Measurements from ENCODE around the gene CAPRIN2.

Gene CAPRIN2

DNA sequence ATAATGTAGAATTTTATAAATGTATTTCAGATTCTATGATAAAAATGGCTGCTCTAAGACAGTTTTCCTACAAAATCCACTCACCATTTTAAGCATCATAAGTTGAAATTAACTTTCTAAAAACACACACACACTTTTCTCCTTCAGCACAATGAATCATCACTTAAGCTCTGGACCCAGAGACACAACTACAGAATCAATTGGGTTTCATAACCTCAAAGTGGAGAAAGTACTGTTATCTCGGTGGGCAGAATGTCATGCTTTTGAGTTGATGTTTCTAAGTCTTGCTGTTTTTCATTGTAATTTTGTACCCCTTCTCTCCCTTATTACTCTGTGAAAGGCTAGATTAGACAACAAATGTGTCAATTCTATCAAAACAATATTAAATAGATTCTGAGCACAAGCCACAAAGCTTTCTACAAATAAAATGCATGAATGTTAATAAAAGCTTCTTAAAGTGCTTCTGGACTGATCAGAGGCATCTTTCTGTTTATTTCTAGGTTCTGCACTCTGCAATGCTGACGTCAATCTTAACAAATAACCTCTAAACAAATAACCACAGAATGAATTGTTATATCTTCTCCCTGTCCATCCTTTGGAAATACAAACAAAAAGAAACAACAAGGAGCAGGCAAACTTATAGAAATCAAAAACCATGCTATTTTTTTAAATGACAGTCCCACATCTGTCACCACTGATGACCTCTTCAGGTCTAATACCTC lies 67.3 kb downstream of the CAPRIN2 start:
- Histone ChIP-seq H3K4me3 (no peak overlapping the region), H3K27ac (no peak overlapping the region)
- no peak for DNase-seq (ENCODE audit: low spot score)
- TF ChIP-seq, protein P1, sequence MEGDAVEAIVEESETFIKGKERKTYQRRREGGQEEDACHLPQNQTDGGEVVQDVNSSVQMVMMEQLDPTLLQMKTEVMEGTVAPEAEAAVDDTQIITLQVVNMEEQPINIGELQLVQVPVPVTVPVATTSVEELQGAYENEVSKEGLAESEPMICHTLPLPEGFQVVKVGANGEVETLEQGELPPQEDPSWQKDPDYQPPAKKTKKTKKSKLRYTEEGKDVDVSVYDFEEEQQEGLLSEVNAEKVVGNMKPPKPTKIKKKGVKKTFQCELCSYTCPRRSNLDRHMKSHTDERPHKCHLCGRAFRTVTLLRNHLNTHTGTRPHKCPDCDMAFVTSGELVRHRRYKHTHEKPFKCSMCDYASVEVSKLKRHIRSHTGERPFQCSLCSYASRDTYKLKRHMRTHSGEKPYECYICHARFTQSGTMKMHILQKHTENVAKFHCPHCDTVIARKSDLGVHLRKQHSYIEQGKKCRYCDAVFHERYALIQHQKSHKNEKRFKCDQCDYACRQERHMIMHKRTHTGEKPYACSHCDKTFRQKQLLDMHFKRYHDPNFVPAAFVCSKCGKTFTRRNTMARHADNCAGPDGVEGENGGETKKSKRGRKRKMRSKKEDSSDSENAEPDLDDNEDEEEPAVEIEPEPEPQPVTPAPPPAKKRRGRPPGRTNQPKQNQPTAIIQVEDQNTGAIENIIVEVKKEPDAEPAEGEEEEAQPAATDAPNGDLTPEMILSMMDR (IDR thresholded peaks at IDR 0.05), result no peak

DNA sequence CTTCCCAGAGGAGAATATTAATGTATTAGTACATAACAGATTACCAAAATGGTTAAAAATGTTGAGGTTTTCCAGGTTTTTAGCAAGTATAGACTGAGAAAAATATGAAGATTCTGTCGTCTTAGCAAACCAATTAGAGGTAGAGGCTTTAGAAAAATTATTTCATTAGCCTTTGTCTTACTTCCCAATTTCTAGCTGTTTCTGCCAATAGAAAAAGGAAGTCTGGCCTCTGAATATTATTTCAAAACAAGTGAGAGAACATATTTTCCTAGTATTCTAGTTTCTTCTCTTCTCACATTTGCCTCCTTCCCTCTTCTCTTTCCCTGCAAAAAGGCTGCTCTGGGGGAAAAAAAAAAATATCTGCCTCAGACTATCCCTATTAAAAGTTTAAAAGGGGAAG lies 75.5 kb downstream of the CAPRIN2 start:
- TF ChIP-seq, protein P1 (IDR thresholded peaks at IDR 0.05), result no peak
- no peak for DNase-seq (ENCODE audit: low spot score)
- no peak overlapping the region for H3K27ac ChIP-seq
- no peak overlapping the region for H3K4me3 ChIP-seq

DNA sequence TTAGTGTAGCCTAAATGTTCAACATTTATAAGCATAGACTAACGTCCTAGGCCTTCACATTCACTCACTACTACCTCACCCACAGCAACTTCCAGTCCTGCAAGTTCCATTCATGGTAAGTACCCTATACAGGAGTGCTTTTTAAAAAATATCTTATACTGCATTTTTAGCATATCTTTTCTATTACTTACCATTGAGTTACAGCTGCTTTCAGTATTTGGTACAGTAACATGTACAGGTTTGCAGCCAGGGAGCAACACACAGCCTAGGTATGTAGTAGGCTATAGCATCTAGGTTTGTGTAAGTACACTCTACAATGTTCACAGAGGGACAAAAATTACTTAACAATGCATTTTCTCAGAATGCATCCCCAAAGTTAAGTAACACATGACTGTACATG lies 76.5 kb downstream of the CAPRIN2 start:
- Histone ChIP-seq H3K27ac (no peak overlapping the region), H3K4me3 (no peak overlapping the region)
- DNase-seq (ENCODE audit: low spot score), result no peak
- TF ChIP-seq, protein P1 (IDR thresholded peaks at IDR 0.05), result no peak

DNA sequence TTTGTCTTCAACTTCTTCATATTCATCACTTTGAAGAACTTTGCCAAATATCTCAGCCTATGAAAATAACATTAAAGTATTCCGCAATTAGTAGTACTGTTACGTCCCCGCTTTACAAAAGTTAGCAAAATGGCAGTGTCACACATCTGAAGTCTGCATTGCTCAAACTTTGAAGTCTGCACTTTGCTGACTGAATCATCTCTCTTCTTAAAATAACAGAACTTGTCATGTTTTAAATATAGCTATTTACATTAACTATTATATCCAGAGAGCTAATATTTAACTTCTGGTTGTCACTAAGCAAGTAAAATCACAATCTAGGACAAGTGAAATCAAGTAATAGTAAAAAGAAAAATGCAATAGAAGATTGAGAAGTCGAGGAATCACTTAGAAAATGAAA lies 93.5 kb downstream of the CAPRIN2 start:
- no peak for DNase-seq (ENCODE audit: low spot score)
- Histone ChIP-seq H3K4me3 (no peak overlapping the region), H3K27ac (no peak overlapping the region)
- TF ChIP-seq, protein P1 (IDR thresholded peaks at IDR 0.05), result no peak
